ENCODE data around the gene FBXO8.

DNA sequence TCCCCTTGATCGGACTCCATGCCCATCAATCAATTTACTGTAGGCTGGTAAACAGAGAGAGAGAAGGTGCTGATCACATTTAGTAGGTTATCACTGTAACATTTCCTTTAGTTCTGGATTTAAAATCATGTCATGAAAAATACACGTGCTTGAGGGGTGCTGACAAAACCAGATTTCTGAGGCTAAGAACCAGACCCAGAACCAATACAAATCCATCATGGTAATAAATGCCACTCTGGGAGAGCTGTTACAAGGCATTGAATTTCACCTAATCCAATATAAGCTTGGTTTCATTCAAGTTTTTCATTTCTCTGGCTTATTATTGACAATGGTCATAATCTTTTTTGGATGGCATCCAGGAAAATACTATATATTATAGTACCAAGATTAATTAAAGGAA, 54.5 kb downstream of the FBXO8 start:
- TF ChIP-seq CTCF (conservative IDR thresholded peaks at IDR 0.05; ENCODE audit: low read length) = no peak
- no peak for TF ChIP-seq EZH2phosphoT487 (IDR thresholded peaks at IDR 0.05; ENCODE audit: borderline replicate concordance)
